Activated CD8-positive, alpha-beta memory T cell treated with anti-CD3 and anti-CD28 coated beads, Interleukin-2, amount 50 U/mL, for 24 hours (primary cell): Measurements from ENCODE around the gene LZTS2.

Experiments used
- DNase-seq: peaks from one replicate; pipeline ENCODE4 v3.0.0-alpha.2; 2020; ENCODE audit errors: extremely low read depth

LZTS2 gene

GRCh38 chr10:100998183-100998990 lies 1.2 kb upstream of the LZTS2 start:
- no peak for DNase-seq

DNA sequence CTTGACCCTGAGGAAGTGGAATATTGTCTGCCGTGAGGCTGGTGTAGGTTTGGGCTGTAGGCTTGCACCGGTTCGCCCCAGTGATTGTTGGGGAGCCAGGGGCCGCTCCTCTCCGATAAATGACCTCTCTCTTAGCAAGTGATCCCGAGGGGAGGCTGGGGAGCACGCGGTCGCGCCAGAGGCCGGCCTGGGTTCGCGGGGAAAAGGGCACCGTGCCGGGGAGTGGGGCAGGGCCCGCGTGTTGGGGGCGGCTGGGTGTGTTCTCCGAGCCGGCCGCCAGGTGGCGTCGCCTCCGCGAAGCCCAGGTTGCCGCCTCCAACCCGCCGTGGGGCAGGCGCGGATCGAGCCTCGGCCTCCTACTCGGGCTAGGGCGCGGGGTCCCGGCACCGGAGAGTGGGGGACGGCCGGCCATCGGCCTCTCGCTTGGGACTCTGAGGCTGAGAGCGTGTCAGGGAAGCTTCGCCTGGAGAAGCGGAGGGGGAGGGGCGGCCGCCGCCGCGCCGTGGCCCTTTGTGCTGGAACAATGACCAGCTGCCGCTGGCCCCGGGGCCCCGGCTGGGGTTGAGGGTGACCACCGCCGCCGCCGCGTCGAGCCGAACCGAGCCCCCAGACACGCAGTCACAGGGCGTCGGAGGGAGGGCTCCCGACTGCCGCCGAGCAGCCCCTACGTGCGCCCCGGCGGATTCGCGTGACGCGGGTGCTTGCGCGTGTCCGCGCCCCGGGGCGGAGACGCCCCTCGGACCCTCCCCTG lies 442 bp upstream of the LZTS2 start:
- DNase-seq = no peak

DNA sequence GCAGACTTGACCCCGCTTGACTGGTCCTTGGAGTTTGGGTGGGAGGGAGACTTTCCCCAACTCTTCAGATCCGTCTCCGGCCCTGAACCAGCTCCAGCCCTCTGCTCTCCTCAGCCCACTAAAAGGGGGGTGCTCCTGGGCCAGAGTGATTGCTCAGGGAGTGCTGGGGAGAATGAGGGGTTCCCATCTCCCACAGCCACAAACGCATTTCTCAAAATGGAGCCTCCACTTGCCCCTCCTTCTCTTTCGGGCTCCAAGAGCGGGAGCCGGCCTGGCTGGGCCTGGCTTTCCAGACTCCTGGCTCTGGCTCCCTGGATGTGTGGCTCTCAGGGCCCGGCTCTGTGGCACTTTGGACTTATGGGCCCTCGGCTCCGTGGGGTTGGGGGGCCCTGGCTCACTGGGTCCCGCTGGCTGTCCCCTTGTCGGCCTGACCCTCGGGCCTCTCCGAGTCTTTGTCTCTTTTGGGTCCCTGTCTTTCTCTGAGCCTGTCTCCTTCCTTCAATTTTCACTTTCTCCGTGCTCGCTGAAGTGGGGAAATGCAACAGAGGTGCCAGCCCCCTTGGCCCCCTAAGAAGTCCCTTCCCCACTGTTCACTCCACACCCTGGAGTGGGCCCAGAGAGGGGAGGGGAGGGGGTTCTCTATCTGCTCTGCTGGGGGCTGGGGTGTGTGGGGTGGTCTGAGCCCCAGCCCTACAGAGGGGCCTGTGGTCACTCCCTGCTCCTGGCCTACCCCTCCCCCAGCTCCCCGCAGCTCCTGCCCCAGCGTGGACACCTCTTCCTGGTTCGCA lies 713 bp downstream of the LZTS2 start:
- no peak for DNase-seq

- DNase-seq = no peak
These were observed 1.5 kb downstream of the LZTS2 start for GRCh38 chr10:101000915-101001658.

DNA sequence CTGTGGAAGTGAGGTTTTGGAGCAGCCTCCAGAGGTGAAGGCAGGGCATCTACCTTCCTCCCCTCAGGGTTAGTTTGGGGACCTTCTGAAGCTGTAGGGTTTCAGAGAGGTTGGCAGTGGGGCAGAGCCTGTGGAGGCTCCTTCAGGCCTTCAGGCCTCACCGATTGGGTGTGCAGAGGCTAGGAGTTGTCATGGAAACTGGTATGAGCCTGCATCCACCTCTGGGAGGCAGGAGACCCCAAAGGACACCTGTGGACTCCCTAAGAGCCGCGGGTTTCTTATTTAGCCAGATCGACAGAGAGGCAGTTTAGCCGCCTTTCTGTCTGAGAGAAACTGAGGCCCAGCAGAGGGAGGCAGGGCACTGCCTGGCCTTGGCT lies 2.0 kb downstream of the LZTS2 start:
- DNase-seq = no peak

- no peak for DNase-seq
These were observed 2.8 kb downstream of the LZTS2 start for GRCh38 chr10:101002456-101002855.

- DNase-seq = no peak
These were observed 4.1 kb downstream of the LZTS2 start for GRCh38 chr10:101003639-101004206.

- DNase-seq = no peak
These were observed 5.8 kb downstream of the LZTS2 start for GRCh38 chr10:101005361-101005760.

GRCh38 chr10:101005869-101006567 lies 6.4 kb downstream of the LZTS2 start:
- no peak for DNase-seq

- DNase-seq = no peak
These were observed 7.0 kb downstream of the LZTS2 start for GRCh38 chr10:101006593-101007098.

GRCh38 chr10:101007099-101007711 lies 7.6 kb downstream of the LZTS2 start:
- no peak for DNase-seq

DNA sequence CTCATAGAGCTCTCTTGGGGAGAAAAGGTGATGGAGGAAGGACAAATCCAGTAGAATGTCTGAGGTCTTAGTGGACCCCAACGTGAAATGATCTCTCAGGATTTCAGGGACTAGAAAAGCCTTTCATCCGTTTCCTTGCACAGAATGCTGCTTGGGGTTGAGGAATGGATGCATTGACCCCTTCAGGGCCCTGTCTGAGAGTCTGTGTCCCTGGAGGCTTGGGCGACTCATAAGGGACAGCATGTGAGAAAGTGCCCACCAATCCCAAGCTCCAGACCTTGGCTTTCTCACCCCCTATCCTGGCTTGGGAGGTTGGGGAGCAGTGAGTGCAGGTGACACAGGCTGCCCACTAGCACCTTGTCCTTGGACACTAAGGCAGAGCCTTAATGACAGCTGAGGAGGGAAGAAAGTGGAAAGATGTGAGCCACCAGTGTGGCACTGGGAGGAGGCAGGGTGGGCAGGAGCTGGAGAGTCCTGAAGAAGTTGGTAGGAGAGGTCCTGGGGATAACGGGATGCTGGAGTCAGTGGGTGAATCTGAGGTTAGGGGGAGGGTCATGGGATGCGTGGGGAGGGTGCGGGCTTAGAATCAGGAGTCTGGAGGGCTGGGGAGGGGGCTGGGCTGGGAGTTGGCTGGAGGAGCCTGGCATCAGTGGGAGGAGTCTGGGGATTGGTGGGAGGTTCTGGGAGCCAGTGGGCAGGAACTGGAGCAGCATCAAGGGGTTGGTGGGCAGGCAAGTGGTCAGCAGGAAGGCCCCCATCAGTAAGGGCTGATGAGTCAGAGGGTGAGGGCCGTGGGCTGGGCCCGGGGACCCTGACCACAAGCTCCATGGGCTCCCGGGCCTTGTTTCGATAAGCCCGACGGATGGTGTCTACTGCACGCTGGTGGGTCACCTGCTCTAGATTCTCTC lies 8.6 kb downstream of the LZTS2 start:
- no peak for DNase-seq

- no peak for DNase-seq
These were observed 9.3 kb downstream of the LZTS2 start for GRCh38 chr10:101008823-101009423.

GRCh38 chr10:101010329-101010728 lies 10.7 kb downstream of the LZTS2 start:
- DNase-seq = no peak

- no peak for DNase-seq
These were observed 12.2 kb downstream of the LZTS2 start for GRCh38 chr10:101011517-101012423.

DNA sequence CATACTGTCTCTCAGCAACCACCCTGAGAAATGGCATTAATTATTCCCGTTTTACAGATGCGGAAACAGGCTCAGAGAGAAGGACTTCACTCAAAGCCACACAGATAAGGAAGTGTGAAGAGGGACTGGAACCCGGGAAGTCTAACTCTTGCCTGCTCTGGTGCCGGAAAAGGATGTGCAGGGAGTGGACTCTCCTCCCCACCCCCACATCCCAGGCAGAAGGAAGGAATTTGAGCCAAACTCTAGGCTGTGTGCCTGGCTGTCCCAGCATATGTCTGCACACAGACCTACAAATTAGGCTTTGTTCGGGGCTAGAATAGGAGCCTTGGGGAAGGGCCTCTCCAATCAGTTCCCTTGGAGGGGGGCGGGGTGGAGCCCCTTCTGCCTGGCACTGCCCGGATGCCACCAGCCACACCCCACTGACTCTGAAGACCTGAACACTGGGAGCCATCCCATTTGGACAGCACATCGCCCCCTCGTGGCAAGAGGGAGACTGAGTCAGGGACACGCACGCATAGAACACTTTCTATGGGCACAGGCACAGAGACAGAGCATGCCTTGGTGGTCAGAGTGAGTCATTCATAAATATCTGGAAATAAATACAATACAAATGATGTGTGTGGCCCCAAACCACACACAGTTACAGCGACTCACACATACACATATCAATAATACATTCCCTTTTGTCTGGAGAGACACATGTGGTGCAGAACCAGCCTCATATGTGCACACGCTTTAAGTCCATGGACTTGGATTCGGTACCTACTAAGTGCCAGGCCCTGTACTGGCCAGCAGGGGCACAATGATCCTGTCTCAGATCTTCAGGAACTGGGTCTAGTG lies 13.1 kb downstream of the LZTS2 start:
- no peak for DNase-seq
